GM18499 (cell line): ENCODE measurements around the gene NOTCH2NLA.
"Not testable (repeated sequence)": the region's sequence is repeated elsewhere in the genome, so short reads cannot be mapped to it uniquely, and the experiment has no call there.

Source experiments
- ATAC-seq: cut with Tn5 transposase; IDR thresholded peaks from one replicate; pipeline ENCODE4 v1.9.1; 2021; ENCODE audit warnings: moderate number of reproducible peaks; ENCODE audit not compliant: insufficient read depth, unreplicated experiment

Gene NOTCH2NLA

GRCh38 chr1:146228710-146229477 lies at the start of gene NOTCH2NLA:
TSS of gene NOTCH2NLA (minus strand) at chr1:146229021. CDS start at chr1:146189337, 39,684 bp downstream.
- not testable (repeated sequence) for ATAC-seq

- ATAC-seq: peak; percentile 49
Observed at GRCh38 chr1:146278346-146278745, 49.5 kb upstream of the NOTCH2NLA start.

DNA sequence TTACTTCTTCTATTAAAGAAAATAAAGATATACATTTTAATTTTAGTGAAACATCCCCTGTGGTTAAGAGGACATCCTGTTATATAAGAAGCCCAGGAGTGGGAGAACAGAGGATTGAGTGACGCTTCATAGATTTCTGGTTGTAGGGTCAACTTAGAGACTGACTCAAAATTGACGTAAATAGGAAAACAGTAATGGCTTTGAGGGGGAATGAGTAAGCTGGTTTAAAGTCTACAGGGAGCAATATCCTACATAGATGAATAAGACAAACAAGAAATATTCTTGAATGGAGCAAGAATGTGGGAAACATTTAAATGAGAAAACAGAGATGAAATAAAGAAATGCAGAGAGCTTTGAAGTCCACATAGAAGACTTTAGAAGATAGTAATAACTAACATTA lies 48.3 kb upstream of the NOTCH2NLA start:
- not testable (repeated sequence) for ATAC-seq

DNA sequence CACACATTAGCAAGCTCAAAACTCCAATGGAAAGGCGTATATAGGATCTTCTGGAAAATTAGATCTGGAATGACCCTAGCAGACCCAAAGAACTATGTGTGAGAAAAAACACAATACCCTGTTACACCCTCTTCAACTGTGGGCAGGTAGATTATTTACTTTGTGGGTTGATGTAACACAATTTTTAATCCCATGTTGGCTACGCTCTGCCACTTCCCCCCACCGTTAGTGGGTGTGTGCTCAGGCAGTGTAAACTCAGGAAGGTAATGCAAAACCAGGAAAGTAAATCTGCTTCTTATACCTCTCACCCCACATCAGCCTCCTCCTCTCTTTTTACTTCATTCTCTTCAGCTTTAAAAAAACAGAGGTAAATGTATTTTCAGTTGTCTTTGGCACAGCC lies 45.3 kb upstream of the NOTCH2NLA start:
- not testable (repeated sequence) for ATAC-seq

DNA sequence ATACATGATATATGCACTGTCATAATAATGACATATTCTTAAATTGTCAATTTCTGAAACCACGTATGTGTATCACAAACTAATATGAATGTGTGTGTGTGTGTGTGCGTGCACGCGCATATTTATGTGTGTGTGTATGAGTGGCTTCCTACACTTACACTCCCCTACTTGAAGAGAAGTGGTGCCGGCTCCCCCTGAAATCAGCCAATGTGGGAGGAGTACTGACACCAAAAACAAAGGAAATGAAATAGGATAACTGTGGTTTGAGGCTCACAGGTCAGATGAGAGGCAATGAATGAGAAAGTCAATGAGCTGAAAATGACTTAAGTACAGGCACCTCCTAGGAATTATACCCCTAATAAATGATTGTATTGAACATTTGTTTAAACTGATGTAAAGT lies 44.4 kb upstream of the NOTCH2NLA start:
- not testable (repeated sequence) for ATAC-seq

GRCh38 chr1:146272734-146273133 lies 43.9 kb upstream of the NOTCH2NLA start:
- not testable (repeated sequence) for ATAC-seq

- not testable (repeated sequence) for ATAC-seq
Observed at GRCh38 chr1:146271977-146272376, 43.2 kb upstream of the NOTCH2NLA start.

DNA sequence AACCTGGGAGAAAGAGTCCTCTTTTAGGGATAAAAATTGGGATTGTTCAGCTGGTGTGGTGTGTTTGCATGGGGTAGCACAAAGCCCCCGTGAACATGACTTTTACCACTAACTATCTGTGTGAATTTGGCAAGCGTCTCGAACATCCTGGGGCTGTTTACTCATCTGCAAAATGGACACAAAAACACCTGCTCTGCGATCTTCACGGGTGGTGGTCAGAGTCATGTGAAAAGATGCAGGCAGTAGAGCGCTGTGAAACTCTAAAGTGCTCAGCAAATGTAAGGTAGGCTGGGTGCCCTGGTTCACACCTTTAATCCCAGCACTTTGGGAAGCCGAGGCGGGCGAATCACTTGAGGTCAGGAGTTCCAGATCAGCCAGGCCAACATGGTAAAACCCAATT lies 41.3 kb upstream of the NOTCH2NLA start:
- ATAC-seq: not testable (repeated sequence)

- not testable (repeated sequence) for ATAC-seq
Observed at GRCh38 chr1:146266179-146266748, 37.4 kb upstream of the NOTCH2NLA start.

DNA sequence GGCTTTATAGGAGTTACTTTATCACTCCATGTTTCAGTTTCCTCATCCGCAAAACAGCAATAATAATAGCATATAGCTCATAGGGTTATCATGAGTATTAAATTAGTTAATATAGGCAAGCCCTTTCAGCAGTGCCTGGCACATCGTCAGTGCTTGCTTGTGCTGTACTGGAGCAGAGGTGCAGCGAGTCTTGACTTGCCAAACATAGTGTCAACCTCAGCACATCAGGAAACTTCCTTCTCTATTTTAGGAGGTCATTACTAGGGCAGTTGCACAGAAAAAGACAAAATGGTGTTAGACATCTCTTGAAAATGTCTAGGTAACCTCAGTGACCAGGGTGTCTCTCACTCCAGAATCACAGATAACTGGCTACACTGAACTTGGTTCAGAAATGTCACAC lies 35.9 kb upstream of the NOTCH2NLA start:
- not testable (repeated sequence) for ATAC-seq

- ATAC-seq: not testable (repeated sequence)
Observed at GRCh38 chr1:146260006-146260730, 31.3 kb upstream of the NOTCH2NLA start.

- ATAC-seq: not testable (repeated sequence)
Observed at GRCh38 chr1:146257992-146258552, 29.3 kb upstream of the NOTCH2NLA start.

GRCh38 chr1:146254569-146255197 lies 25.9 kb upstream of the NOTCH2NLA start:
- peak; percentile 57 for ATAC-seq

DNA sequence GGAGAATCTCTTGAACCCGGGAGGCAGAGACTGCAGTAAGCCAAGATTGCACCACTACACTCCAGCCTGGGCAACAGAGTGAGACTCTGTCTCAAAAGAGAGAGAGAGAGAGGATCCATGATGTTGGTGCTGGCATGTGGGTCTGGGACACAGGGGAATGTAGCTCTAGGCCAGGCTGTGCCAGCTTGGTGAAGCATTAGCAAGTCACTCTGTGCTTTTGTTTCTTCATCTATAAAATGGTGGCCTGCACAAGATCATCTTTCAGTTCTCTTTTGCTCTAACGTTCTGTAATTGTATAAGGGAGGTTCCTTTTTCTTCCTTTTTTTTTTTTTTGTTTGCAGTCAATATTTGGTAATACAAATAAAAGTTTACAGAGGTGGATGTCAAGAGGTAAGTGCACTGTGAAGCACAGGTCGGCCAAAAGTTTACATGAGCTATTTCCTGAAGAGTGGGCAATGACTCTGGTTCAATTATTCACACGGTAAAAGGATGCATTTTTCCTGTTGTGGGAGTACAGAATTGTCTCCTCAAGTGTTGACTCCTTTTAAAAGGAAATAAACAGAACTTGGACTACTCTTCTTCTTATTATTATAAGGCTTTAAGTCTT lies 24.5 kb upstream of the NOTCH2NLA start:
- ATAC-seq: not testable (repeated sequence)

- ATAC-seq: not testable (repeated sequence)
Observed at GRCh38 chr1:146251523-146251922, 22.7 kb upstream of the NOTCH2NLA start.

- ATAC-seq: not testable (repeated sequence)
Observed at GRCh38 chr1:146248643-146249042, 19.8 kb upstream of the NOTCH2NLA start.

- ATAC-seq: not testable (repeated sequence)
Observed at GRCh38 chr1:146236626-146237025, 7.8 kb upstream of the NOTCH2NLA start.

GRCh38 chr1:146236026-146236601 lies 7.3 kb upstream of the NOTCH2NLA start:
- ATAC-seq: not testable (repeated sequence)

- not testable (repeated sequence) for ATAC-seq
Observed at GRCh38 chr1:146228144-146228682, 608 bp downstream of the NOTCH2NLA start.
